ENCODE measurements around the gene OR52N4. TPM values are rescaled to one million over a fixed set of nuclear protein-coding genes. Genes with fewer than 3 reads are reported as not detected.

Gene OR52N4
- total RNA-seq, 2 donors from 2014 or later, result not detected

Other genes with a start within 250 kb of the OR52N4 start
- gene UBQLN3, start 244.3 kb upstream of the OR52N4 start, total RNA-seq, result not detected
- under 1 TPM; 0.25 to 0.49 TPM for gene UBQLNL, start 237.5 kb upstream of the OR52N4 start, total RNA-seq
- under 1 TPM; 0.25 to 0.27 TPM for gene OR52H1, start 205.7 kb upstream of the OR52N4 start, total RNA-seq
- gene OR52B6, start 173.4 kb upstream of the OR52N4 start, total RNA-seq, result not detected
- 1 to 10 TPM in 1 of 2 donors, under 1 TPM in 1; 0.40 to 1.7 TPM for gene TRIM6, start 157.6 kb upstream of the OR52N4 start, total RNA-seq
- gene TRIM34, start 129.2 kb upstream of the OR52N4 start, total RNA-seq, result 1 to 10 TPM; 7.9 to 9.8 TPM
- 10 to 100 TPM; 17.6 TPM for gene TRIM5, start 69.2 kb upstream of the OR52N4 start, total RNA-seq
- gene TRIM22, start 64.5 kb upstream of the OR52N4 start, total RNA-seq, result 10 to 100 TPM; 21.0 to 25.2 TPM
- gene OR56B1, start 17.8 kb upstream of the OR52N4 start, total RNA-seq, result not detected
- gene OR52N5, start 29.1 kb downstream of the OR52N4 start, total RNA-seq, result not detected
- gene OR52N1, start 37.0 kb downstream of the OR52N4 start, total RNA-seq, result not detected
- not detected for gene OR52N2, start 54.7 kb downstream of the OR52N4 start, total RNA-seq
- not detected for gene OR52E6, start 87.7 kb downstream of the OR52N4 start, total RNA-seq
- not detected for gene OR52E8, start 103.4 kb downstream of the OR52N4 start, total RNA-seq
- not detected for gene OR52E4, start 126.4 kb downstream of the OR52N4 start, total RNA-seq
- not detected for gene OR52E5, start 139.0 kb downstream of the OR52N4 start, total RNA-seq
- gene OR56A3, start 188.0 kb downstream of the OR52N4 start, total RNA-seq, result not detected
- gene OR56A5, start 214.3 kb downstream of the OR52N4 start, total RNA-seq, result not detected
- gene OR52L1, start 232.7 kb downstream of the OR52N4 start, total RNA-seq, result not detected